GM20431 (cell line): ENCODE results near the gene KREMEN1.

Experiments
- in situ Hi-C: fragments of 300-500 bp; cut with MseI, MboI; formaldehyde crosslinking; loops from one replicate; pipeline ENCODE4 v1.15.0; 2020; ENCODE audit warnings: low sequenced_read_pairs; ENCODE audit not compliant: unreplicated experiment

KREMEN1 gene, protein sequence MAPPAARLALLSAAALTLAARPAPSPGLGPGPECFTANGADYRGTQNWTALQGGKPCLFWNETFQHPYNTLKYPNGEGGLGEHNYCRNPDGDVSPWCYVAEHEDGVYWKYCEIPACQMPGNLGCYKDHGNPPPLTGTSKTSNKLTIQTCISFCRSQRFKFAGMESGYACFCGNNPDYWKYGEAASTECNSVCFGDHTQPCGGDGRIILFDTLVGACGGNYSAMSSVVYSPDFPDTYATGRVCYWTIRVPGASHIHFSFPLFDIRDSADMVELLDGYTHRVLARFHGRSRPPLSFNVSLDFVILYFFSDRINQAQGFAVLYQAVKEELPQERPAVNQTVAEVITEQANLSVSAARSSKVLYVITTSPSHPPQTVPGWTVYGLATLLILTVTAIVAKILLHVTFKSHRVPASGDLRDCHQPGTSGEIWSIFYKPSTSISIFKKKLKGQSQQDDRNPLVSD

DNA sequence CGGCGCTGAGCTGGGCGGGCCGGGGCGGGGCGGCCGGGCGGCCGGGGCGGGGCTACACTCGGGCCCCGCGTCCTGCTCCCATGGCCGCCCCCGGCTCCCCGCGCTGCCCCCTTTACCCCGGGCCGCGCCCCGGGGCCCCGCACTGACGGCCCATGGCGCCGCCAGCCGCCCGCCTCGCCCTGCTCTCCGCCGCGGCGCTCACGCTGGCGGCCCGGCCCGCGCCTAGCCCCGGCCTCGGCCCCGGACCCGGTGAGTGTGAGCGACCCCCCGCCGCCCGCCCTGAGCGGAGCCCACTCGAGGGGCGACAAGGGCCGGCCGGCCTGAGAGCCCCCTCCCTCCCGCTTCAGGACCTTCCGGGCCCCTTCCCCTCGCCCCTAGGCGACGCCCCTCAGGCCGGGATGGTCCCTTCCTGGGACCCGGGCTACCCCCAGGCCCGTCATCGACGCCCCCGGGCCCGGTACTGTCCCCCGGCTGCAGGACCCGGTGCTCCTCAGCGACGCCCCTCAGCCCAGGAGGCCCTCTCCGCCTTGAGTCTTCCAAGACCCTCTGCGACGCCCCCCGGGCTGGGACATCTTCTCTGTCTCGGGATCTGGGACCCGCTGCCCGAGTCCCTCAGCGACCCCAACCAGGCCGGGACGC, at the start of gene KREMEN1:
Gene KREMEN1, plus strand, starts transcription at position 57 of the 639 bp plus-strand sequence. Its CDS starts 96 bp downstream, at position 153.
- in situ Hi-C loops = no loop called here

DNA sequence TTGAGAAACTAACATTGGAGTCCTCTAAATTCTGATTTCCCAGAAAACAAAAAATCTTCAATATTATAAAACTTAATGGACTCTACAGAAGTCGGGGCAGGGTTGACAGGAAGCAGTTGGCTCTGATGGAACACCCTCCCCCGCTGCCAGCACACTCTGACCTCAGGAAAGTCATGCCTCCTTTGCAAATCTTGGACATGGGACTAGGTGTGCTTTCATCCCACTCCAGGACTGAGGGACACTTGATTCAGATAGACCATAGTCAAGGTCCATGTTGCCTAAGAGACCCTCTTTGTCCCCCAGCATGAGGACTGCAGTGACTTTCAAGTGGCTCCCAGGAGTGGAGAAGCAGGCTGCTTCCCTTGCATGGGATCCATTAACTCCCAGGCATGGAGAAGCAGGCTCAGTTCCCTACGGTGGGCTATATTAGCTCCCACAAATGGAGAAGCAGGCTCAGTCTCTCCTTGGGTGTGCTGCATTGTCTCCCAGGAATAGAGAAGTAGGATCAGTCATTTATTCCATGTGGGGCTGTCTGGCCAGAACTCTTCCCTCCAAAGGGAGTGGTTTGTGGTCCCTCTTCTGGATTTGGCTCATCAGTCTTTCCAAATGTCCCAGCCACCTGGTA, 49.6 kb upstream of the KREMEN1 start:
- in situ Hi-C loops = no loop called here

DNA sequence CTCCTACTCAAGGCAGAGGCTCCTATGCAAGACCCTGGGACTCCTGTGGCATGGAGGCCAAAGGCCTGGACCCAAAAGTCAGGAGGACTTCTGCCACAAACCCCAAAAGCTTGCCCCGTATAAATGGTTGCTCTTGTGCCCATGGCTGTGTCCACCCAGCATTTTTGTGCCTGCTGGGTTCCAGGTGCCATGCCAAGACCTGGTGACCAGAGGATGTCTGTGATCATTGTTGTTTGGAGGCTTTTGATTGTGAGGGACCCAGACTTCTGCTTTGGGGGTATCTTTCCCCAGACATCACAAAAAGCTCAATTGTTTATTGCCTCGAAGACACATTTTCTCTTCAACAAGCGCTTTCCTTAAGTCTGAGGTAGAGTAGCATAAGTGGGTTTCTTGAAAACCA, 46.3 kb upstream of the KREMEN1 start:
- in situ Hi-C loops = loop anchor here (25.0 kb wide), 1 partner anchor 414 kb away; no protein-coding TSS in a partner anchor

DNA sequence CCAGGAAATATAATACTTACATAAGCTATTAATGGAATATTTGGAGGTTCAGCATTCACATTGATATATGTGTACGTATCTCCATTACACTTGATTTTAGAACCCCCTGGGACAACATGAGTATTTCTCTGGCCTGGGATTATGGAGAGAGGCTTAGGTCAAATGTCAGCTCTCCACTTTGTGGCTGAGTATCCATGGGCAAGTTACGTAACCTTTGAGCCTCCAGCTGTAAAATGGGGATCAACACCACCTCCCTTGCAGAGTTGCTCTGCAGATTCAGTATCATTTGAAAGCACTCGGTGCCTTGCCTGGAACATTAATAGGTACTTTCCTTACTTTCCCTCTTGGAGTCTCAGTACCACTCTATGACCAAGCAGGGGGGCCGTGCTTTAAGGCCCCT, 44.4 kb upstream of the KREMEN1 start:
- in situ Hi-C loops = loop anchor here (25.0 kb wide), 1 partner anchor 416 kb away; no protein-coding TSS in a partner anchor

DNA sequence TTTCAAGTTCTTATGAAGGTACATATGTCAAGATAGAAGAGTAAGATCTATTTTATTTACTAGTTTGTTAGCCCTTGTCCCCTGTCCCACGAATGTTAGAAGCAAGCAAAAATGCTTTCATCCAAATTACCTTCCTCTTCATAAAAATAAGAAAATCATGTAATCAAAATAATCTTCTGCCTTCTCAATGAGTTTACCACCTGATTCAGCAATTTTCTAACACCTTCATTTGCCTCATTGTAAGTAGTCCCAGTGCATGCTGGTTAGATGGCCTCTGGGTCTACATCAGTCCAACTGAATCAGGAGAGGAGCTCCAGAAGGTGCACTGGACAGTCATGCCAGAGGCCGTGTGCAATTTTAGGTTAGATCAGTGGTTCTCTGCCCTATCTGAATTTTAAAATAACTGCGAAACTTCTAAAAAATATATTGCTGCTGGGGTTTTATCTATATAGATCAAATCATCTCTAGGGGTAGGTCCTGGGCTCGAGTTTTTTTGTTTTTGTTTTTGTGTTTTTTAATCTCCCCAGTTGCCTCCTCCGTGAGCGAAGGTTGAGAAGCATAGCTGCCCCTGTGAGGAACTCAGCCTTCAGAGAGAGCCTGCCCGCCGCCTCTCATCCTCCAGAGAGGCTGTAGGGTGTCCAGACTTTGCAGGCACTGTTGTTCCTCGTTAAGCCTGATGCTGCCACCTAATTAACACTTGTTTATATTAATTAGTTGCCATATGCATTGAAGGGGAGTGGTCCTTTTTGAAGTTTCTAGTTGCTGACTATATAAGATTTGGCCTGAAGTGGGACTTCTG, 43.4 kb upstream of the KREMEN1 start:
- in situ Hi-C loops = loop anchor here (25.0 kb wide), 1 partner anchor 417 kb away; no protein-coding TSS in a partner anchor

DNA sequence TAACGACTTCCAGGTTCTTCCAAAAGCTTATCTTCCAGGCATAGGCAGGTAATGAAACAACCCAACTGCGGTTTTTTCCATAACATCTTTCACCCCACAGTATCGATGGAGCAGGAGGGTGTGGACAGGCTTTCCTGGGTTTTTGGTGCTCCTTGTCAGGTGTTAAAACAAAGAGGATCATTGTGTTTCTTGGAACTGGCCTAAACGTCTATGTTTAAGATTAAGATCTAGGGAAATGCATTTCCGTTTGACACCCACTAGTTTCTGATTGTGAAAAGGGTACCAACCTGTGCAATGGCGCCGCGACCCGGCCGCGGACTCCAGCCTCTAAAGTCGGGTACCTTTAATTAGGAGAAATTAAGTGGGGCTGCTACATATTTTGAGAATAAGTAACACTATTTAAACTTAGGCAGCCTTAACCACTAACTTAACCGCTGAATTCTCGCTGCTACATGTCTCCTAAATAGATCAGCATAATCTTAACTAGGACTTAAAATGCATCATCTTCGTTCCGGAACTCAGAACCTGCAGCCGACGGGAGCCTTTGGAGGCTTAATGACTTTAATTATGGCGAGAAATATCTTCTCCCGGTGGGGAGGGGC, 42.7 kb upstream of the KREMEN1 start:
- in situ Hi-C loops = loop anchor here (25.0 kb wide), 1 partner anchor 418 kb away; no protein-coding TSS in a partner anchor

DNA sequence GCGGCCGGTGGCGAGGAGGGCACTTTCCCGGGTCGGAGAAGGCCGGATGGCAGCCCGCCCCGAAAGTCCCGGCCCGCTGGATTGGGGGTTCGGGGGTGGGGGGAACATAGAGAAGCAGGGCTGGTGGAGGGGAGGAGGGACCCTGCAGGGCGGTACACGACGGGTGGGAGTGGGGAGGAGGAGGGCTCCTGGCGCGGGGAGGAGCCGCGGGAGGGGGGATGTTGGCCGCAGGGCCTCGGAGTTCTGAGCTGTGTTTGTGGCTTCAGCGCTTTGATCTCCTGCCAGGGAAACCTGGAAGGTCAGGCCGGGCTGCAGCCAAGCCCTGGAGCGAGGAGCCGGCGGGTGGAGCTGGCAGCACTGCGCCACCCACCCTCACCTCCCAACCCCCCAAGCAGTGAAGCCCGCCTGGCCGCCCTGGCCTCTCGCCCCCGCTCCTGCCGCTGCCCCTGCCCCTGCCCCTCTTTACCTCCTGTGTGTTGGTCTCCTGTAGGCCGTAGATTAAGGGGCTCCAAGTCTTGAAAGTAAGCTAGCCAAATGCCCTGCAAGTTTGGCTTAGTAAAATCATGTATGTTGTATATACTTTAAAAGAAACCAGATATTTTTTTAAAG, 42.1 kb upstream of the KREMEN1 start:
- in situ Hi-C loops = loop anchor here (25.0 kb wide), 1 partner anchor 418 kb away; no protein-coding TSS in a partner anchor

DNA sequence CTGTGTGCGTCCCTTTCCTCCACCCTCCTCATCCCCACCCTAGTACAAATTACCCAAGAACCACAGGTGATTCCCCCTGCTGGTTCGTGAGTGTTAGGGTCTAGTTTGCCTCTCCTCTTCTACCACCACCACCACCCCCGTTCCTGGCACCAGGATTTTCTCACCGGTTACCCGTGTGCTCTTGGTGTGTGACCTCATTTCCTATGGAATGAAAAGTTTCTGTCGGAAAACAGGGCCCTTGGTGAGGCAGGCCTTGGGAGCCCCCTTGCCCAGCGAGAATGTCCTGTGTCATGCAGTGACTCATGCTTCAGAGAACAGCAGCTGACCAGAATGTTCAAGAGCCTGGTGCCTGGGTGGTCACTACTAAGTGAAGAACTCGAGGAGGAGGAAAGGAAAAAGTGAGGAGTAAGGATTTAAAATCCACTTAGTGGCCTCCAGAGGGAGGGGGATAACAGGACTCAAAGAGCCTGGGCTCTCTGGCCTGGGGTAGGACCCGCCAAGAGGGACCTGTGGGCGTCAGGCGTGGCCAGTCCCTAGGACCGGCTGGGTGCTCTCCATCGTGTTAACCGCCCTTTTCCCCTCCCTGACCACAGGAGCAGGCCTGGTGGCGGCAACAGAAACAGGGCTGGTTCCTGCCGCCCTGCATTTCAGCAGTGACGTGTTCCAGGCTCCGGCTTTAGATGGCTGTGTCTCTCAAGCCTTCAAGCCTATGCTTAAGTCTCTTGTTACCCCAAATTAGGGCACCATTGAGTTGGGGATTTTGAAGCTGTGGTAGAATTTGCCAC, 41.4 kb upstream of the KREMEN1 start:
- in situ Hi-C loops = loop anchor here (25.0 kb wide), 1 partner anchor 419 kb away; no protein-coding TSS in a partner anchor

DNA sequence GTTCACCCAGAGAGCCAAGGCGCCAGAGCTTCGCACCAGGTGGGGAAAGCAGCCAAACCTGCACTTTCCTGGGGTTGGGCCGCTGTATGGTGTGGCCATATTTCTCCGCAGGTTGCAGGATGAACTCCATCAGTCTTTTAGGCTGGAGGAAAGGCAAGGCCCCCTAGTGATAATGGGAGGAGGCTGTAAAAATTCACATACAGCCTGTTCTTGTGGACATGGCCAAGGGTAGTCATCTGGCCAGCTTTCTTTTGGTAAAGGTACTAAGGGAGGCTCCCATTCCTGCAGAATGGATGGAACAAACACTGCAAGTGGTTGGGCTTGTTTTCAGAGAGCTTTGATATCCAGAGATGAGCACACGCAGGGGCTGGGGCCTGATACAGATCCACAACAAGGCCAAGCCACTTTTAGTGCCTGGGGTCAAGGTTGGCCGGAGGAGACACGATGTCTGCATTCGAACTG, 40.8 kb upstream of the KREMEN1 start:
- in situ Hi-C loops = loop anchor here (25.0 kb wide), 1 partner anchor 420 kb away; no protein-coding TSS in a partner anchor

DNA sequence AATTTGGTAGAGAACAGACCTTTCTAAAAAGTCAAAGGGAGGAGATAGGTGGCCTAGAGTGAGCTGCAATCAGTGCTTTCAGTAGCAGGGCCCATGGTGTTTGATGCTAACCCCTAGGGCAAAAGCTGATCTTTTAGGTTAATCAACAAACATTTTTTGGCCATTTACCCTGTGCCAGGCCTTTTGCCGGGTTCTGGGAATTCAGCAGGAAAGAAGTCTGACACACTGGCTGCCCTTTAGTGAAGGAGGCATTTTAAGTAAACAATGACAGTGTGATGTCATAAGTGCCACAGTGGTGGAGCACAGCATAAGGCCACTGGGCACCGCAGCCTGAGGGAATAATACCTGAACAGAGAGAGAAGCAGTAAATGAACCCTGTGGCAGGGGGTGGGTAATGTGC, 40.3 kb upstream of the KREMEN1 start:
- in situ Hi-C loops = loop anchor here (25.0 kb wide), 1 partner anchor 420 kb away; no protein-coding TSS in a partner anchor

DNA sequence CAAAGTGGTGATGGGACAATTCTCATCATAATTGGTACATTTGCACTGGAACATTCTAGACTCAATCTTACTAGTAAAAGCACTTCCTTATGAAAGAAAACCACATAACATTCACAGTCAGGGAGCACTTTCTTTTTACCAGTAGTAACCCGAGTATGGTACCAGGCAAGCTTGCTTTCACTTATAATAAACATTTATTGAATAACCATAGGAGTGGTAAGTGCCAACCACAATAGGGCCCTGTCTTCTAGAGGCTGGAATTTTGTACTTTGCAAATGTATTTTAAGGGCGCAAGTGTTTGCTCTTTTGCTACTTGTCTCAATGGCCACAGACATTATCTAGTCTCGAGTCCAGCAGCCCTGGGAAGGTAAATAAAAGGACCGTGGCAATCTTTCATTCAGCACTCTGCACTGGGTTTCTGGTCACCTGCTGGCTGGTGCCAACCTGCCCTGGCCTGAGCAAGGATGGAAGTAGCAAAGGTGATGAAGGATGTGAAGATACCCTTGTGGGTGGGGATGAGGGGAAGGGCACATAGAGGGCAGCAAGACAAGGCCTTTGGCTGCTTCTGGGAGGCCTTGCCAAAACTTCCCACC, 35.4 kb upstream of the KREMEN1 start:
- in situ Hi-C loops = loop anchor here (5.0 to 25.0 kb wide), 2 partner anchors 180 to 425 kb away; no protein-coding TSS in a partner anchor

DNA sequence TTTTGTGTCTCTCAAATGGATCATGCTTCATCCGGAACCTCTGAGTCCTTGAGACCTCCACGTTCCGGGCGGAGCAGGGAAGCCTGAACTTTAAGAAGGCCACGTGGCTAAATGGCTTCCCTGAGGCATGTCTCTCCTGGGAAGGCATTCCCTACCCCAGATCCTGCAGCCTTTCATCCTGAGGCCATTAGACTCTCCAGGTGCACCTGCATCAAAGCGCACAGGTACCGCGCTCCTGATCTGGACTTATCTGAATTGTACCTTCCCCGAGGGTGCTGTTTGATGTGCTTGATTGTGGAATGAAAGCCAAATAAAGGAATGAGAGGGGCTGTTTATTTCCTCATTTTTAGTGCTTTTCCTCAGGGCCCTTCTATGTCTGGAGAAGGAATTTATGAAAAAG, 33.7 kb upstream of the KREMEN1 start:
- in situ Hi-C loops = loop anchor here (5.0 to 25.0 kb wide), 2 partner anchors 182 to 427 kb away; no protein-coding TSS in a partner anchor

DNA sequence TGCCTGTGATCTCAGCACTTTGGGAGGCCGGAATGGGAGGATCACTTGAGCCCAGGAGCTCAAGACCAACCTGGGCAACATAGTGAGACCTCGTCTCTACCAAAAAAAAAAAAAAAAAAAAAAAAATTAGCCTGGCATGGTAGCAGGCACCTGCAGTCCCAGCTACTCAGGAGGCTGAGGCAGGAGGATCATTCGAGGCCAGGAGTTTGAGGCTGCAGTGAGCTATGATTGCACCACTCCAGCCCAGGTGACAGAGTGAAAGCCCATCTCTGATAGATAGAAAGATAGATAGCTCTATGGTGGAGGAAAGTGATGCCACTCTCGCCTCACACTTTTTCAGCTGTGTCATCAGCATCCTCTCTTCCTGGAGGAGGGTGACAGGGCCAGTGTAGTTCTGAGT, 33.2 kb upstream of the KREMEN1 start:
- in situ Hi-C loops = loop anchor here (5.0 to 25.0 kb wide), 2 partner anchors 182 to 427 kb away; no protein-coding TSS in a partner anchor

DNA sequence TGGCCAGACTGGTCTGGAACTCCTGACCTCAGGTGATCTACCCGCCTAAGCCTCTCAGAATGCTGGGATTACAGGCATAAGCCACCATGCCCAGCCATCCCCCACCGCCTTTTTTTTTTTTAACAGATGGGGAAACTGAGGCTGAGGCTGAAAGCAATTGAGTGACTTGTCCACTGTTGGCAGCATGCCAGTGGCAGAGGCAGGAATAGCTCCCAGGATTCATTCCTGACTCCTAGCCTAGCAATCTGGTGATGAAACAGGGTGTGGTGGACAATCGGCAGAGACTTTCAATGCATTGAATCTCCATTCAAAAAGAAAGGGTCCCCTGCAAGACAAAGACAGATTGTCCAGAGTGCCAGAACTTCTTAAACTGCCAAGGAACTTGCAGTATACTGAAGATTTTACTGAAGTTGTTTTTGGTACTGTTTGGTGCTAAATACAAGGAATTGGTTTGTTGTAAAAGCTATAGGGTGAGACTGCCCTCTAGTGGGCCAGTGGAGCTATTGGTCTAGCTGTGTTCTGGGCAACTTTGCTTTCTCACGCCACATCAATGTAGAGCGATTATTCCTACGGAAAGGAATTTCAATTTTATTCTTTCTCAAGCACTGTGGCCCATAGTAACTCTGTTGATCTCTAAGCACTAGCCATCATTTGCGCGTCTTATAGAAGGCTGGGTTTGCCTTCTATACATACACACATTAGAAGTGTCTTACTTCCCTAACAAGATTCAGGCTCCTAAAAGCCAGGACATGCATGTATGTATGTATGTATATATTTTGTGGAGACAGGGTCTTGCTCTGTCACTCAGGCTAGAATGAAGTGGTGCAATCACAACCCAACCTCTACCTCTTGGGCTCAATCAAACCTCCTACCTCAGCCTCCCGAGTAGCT, 32.2 kb upstream of the KREMEN1 start:
- in situ Hi-C loops = loop anchor here (25.0 kb wide), 1 partner anchor 428 kb away; no protein-coding TSS in a partner anchor

DNA sequence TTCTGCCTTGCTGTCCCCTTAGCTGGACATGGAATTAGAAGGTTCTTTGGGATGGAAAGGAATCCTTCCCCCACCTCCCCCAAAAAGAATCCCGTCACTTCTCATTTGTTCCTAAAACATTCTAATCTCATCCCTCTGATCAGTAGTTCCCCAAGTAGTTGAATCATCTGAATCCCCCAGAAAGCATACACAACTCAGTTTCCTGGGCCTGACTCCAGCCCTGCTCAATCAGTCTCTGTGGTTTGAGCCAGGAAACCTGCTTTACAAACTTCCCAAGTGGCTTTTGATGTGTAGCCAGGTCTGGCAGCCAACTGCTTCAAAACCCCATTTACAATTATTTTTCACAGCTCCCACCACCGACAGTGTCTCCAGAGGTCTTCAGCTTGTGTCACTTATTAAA, 31.4 kb upstream of the KREMEN1 start:
- in situ Hi-C loops = loop anchor here (25.0 kb wide), 1 partner anchor 429 kb away; no protein-coding TSS in a partner anchor

DNA sequence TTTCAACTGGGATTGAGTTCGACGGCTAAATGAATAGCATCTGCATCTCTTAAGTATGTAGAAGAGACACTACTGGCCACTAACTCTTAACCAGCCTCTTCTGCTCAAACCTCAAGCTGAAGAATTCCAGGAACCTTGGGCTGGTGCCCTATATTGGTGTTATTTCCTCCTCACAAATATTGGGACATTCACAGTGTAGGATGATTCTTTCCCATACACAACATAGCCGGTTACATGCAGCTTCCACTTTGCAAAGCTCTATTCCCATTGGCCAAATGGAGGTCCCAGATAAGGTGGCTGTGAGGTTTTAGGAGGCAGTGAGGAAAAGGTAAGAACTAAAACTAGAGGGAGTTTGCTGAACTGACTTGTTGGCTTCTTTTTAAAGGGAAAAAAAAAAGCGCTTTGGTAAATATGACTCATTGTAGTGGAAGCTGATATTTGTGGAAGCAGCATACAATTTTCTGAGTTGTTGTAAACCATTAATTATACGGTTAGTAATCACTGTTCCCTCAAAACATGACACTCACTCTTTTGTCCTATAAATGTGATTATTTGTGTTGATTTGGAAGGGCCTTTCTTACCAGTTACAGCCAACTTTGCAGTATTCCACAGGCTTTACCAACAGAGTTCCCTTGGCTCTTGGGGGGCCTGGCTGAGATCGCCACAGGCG, 28.8 kb upstream of the KREMEN1 start:
- in situ Hi-C loops = loop anchor here (25.0 kb wide), 1 partner anchor 432 kb away; no protein-coding TSS in a partner anchor
